Chondrocyte (in vitro differentiated cells): Measurements from ENCODE around the gene DLL4. TPM values are rescaled to one million over a fixed set of nuclear protein-coding genes. Genes with fewer than 3 reads are reported as not detected.

Experiments used
- DNase-seq: peaks from one replicate; pipeline ENCODE4 v3.0.0; 2021; ENCODE audit warnings: mixed read lengths, low spot score
- H3K27ac Mint-ChIP-seq: one replicate; pipeline ENCODE4 v1.8.0; 2021; ENCODE audit warnings: mild to moderate bottlenecking, moderate library complexity, mixed read lengths; ENCODE audit not compliant: unreplicated experiment
- H3K27me3 Mint-ChIP-seq: 2 replicates; pipeline ENCODE4 v1.8.0; 2021; ENCODE audit warnings: low read depth, mixed read lengths
- H3K36me3 Mint-ChIP-seq: 2 replicates; pipeline ENCODE4 v1.8.0; 2021; ENCODE audit warnings: low read depth, mixed read lengths
- H3K4me1 Mint-ChIP-seq: 2 replicates; pipeline ENCODE4 v1.8.0; 2021; ENCODE audit warnings: low read depth, mild to moderate bottlenecking, mixed read lengths
- H3K4me3 Mint-ChIP-seq: one replicate; pipeline ENCODE4 v1.8.0; 2021; ENCODE audit warnings: mild to moderate bottlenecking, moderate library complexity, mixed read lengths; ENCODE audit not compliant: unreplicated experiment
- H3K9me3 Mint-ChIP-seq: 2 replicates; pipeline ENCODE4 v1.8.0; 2021; ENCODE audit warnings: low read depth, mixed read lengths
- CTCF ChIP-seq: fragments of 200-600 bp; sonication (generic); IDR thresholded peaks from 2 replicates; pipeline ENCODE4 v1.5.0; 2021; ENCODE audit warnings: antibody characterized with exemption, mild to moderate bottlenecking, moderate library complexity
- total RNA-seq: library from RNA; stranded (reverse); gene quantifications from 3 replicates; pipeline ENCODE4 v1.2.1, GENCODE V29; 2021

Gene DLL4
- total RNA-seq, 1 donor from 2014 or later: 0.45 TPM

DNA sequence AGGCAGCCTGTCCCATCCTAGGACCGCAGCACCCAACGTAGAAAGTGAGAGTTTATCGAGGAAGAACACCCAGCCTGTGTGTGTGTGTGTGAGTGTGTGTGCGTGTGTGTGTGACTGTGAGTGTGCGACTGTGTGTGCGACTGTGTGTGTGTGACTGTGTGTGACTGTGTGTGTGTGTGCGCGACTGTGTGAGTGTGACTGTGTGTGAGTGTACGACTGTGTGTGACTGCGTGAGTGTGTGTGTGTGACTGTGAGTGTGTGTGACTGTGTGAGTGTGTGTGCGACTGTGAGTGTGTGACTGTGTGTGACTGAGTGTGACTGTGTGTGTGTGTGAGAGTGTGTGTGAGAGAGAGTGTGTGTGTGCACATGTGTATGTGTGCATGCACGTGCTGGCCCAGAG, 15.1 kb upstream of the DLL4 start:
- no peak overlapping the region for H3K27ac Mint-ChIP-seq
- H3K27me3 Mint-ChIP-seq: no peaks in the 10 kb centered on the region

DNA sequence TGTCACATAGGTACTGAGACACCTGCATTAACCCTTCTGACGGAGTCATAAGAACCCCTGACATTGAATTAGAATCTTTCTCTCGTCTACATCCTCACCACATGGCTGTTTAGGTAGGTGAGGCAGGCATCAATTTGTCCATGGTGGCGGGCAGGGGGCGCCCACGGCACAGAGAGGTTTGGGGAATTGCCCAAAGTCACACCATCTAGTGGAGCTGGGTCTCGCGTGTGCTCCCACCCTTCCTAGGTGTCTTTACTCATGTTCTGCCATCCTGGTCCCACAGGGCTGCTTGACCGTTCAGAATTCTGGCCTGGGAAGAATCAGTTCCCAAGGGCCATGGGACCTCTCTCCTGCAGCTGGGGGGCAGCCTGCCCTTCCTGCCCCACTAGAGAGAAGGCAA, 14.7 kb upstream of the DLL4 start:
- Mint-ChIP-seq H3K4me1 (peaks cover 9% of the 10 kb centered on the region), H3K9me3 (no peaks in the 10 kb centered on the region), H3K4me3 (no peak overlapping the region), H3K27me3 (no peaks in the 10 kb centered on the region), H3K36me3 (no peaks in the 10 kb centered on the region), H3K27ac (no peak overlapping the region)
- DNase-seq: no peak
- TF ChIP-seq CTCF: peak; percentile 32

More for the DNA sequence above, 15.1 kb upstream of the DLL4 start:
- no peak for TF ChIP-seq CTCF
- H3K4me1 Mint-ChIP-seq: peaks cover 9% of the 10 kb centered on the region
- no peak overlapping the region for H3K4me3 Mint-ChIP-seq
- no peaks in the 10 kb centered on the region for H3K36me3 Mint-ChIP-seq
- H3K9me3 Mint-ChIP-seq: no peaks in the 10 kb centered on the region
- no peak for DNase-seq

DNA sequence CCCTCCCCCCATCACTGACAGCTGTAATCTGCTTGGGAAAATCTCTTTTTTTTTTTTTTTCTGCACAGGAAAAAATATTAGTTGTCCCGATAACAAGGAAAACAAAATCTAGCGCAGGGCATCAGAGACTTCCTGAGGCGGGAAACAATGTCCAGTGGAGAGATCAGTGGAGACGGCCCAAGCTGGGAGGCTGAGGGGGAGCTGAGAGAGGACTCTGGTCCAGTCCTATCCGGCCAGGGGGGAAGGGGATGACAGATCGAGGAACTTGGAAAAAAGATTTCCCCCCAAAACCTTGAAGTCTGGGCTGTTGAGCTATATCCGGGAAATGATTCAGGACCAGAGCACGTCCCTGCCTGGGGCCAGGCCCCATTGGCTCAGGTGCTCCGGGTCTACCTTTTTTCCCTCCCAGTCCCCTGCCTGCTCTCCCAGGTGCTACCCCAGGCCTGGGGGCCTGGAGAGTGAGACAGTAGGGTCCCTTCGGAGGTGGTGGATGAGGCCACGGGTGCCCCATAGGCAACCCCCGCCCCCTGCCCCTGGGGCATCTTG, 14.0 kb upstream of the DLL4 start:
- no peak overlapping the region for H3K27ac Mint-ChIP-seq
- H3K36me3 Mint-ChIP-seq: no peaks in the 10 kb centered on the region
- H3K4me1 Mint-ChIP-seq: peaks cover 2% of the 10 kb centered on the region
- DNase-seq: no peak
- H3K27me3 Mint-ChIP-seq: no peaks in the 10 kb centered on the region
- TF ChIP-seq CTCF: no peak
- no peaks in the 10 kb centered on the region for H3K9me3 Mint-ChIP-seq
- no peak overlapping the region for H3K4me3 Mint-ChIP-seq

GRCh38 chr15:40915679-40916078, 13.5 kb upstream of the DLL4 start:
- H3K27ac Mint-ChIP-seq: no peak overlapping the region
- no peaks in the 10 kb centered on the region for H3K9me3 Mint-ChIP-seq
- TF ChIP-seq CTCF: no peak
- no peak overlapping the region for H3K4me3 Mint-ChIP-seq
- H3K36me3 Mint-ChIP-seq: no peaks in the 10 kb centered on the region
- H3K27me3 Mint-ChIP-seq: no peaks in the 10 kb centered on the region
- no peaks in the 10 kb centered on the region for H3K4me1 Mint-ChIP-seq
- no peak for DNase-seq

GRCh38 chr15:40917585-40917984, 11.6 kb upstream of the DLL4 start:
- Mint-ChIP-seq H3K36me3 (no peaks in the 10 kb centered on the region), H3K4me1 (no peaks in the 10 kb centered on the region), H3K27ac (no peak overlapping the region), H3K27me3 (no peaks in the 10 kb centered on the region), H3K9me3 (no peaks in the 10 kb centered on the region), H3K4me3 (no peak overlapping the region)
- no peak for DNase-seq
- no peak for TF ChIP-seq CTCF
